Activated naive CD8-positive, alpha-beta T cell (primary cell): ENCODE results near the gene HBS1L.

ENCODE experiments used
- H3K27ac Mint-ChIP-seq: one replicate; pipeline ENCODE4 v1.8.0; 2021; ENCODE audit warnings: mixed read lengths
- H3K27me3 Mint-ChIP-seq: one replicate; pipeline ENCODE4 v1.8.0; 2021; ENCODE audit warnings: mixed read lengths
- H3K36me3 Mint-ChIP-seq: one replicate; pipeline ENCODE4 v1.8.0; 2021; ENCODE audit warnings: mixed read lengths
- H3K4me1 Mint-ChIP-seq: one replicate; pipeline ENCODE4 v1.8.0; 2021; ENCODE audit warnings: low read depth, mixed read lengths
- H3K4me3 Mint-ChIP-seq: one replicate; pipeline ENCODE4 v1.8.0; 2021; ENCODE audit warnings: mild to moderate bottlenecking, mixed read lengths
- H3K9me3 Mint-ChIP-seq: one replicate; pipeline ENCODE4 v1.8.0; 2021; ENCODE audit warnings: low read depth, mixed read lengths

Gene HBS1L

GRCh38 chr6:135036731-135037420 is 17.7 kb downstream of the HBS1L start:
- Mint-ChIP-seq H3K4me3 (no peak overlapping the region), H3K9me3 (no peaks in the 10 kb centered on the region), H3K36me3 (peaks cover 31% of the 10 kb centered on the region), H3K27me3 (no peaks in the 10 kb centered on the region), H3K4me1 (peaks cover 52% of the 10 kb centered on the region), H3K27ac (peak overlapping the region; percentile 84)

DNA sequence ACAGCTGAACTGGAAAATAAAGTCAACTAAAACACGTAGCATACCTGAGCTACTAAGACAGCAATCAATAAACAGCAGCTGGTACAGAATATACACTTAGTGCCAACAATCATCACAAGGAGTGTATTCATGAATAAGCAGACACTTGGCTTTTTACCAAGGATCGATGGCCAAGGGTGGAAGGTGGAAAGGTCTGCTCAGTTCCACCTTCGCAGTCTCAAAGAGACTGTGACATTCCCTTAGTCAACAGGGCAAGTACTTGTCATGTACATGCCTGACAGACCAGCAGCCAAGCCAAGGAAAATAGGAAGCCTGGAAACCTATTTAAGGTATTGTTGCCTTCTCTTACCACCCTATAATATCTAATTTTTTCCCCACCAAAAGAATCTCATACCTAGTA is 21.4 kb downstream of the HBS1L start:
- Mint-ChIP-seq H3K36me3 (peaks cover 28% of the 10 kb centered on the region), H3K27me3 (no peaks in the 10 kb centered on the region), H3K9me3 (no peaks in the 10 kb centered on the region), H3K27ac (peak overlapping the region; percentile 58), H3K4me1 (peaks cover 72% of the 10 kb centered on the region), H3K4me3 (no peak overlapping the region)

- Mint-ChIP-seq H3K9me3 (no peaks in the 10 kb centered on the region), H3K4me3 (peak overlapping the region; percentile 60), H3K27ac (peak overlapping the region; percentile 88), H3K36me3 (peaks cover 30% of the 10 kb centered on the region), H3K4me1 (peaks cover 74% of the 10 kb centered on the region), H3K27me3 (no peaks in the 10 kb centered on the region)
These were observed 24.0 kb downstream of the HBS1L start for GRCh38 chr6:135030532-135031178.

DNA sequence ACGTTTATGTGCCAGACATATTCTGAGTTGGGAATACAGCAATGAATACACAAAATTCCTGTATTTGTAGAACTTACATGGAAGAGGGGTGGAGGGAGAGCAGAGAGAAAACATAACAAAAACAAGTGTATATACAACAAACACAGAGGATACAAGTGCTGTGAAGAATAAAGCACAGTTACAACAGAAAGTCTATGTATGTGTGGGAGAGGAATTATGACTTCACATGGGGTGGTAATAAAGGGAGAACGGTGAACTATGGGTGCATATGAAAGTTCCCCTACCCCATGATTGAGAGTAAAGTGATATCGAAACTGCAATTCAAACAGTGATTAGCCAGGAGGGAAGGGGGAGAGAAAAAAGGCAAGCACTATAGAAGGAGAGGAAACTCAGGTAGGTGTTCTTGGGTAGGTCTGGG is 24.6 kb downstream of the HBS1L start:
- Mint-ChIP-seq H3K9me3 (no peaks in the 10 kb centered on the region), H3K4me1 (peaks cover 80% of the 10 kb centered on the region), H3K4me3 (peak overlapping the region; percentile 60), H3K36me3 (peaks cover 30% of the 10 kb centered on the region), H3K27ac (peak overlapping the region; percentile 88), H3K27me3 (no peaks in the 10 kb centered on the region)

- Mint-ChIP-seq H3K9me3 (no peaks in the 10 kb centered on the region), H3K4me1 (peaks cover 79% of the 10 kb centered on the region), H3K27me3 (no peaks in the 10 kb centered on the region), H3K36me3 (peaks cover 10% of the 10 kb centered on the region), H3K27ac (peak overlapping the region; percentile 78), H3K4me3 (no peak overlapping the region)
These were observed 28.8 kb downstream of the HBS1L start for GRCh38 chr6:135025775-135026174.

GRCh38 chr6:135025175-135025574 is 29.4 kb downstream of the HBS1L start:
- H3K27ac Mint-ChIP-seq: peak overlapping the region; percentile 78
- peaks cover 10% of the 10 kb centered on the region for H3K36me3 Mint-ChIP-seq
- peaks cover 77% of the 10 kb centered on the region for H3K4me1 Mint-ChIP-seq
- peak overlapping the region; percentile 5 for H3K4me3 Mint-ChIP-seq
- no peaks in the 10 kb centered on the region for H3K9me3 Mint-ChIP-seq
- no peaks in the 10 kb centered on the region for H3K27me3 Mint-ChIP-seq

- peaks cover 75% of the 10 kb centered on the region for H3K4me1 Mint-ChIP-seq
These were observed 32.4 kb downstream of the HBS1L start for GRCh38 chr6:135022050-135022697.

GRCh38 chr6:135021310-135022049 is 33.1 kb downstream of the HBS1L start:
- Mint-ChIP-seq H3K36me3 (peaks cover 4% of the 10 kb centered on the region), H3K9me3 (no peaks in the 10 kb centered on the region), H3K27me3 (no peaks in the 10 kb centered on the region), H3K27ac (peak overlapping the region; percentile 83), H3K4me3 (peak overlapping the region; percentile 54), H3K4me1 (peaks cover 76% of the 10 kb centered on the region)

More at GRCh38 chr6:135022050-135022697, 32.4 kb downstream of the HBS1L start:
- H3K27me3 Mint-ChIP-seq: no peaks in the 10 kb centered on the region
- H3K36me3 Mint-ChIP-seq: peaks cover 5% of the 10 kb centered on the region
- no peaks in the 10 kb centered on the region for H3K9me3 Mint-ChIP-seq
- peak overlapping the region; percentile 54 for H3K4me3 Mint-ChIP-seq
- peak overlapping the region; percentile 83 for H3K27ac Mint-ChIP-seq

GRCh38 chr6:135018941-135019340 is 35.7 kb downstream of the HBS1L start:
- H3K4me1 Mint-ChIP-seq: peaks cover 82% of the 10 kb centered on the region
- peak overlapping the region; percentile 64 for H3K27ac Mint-ChIP-seq

GRCh38 chr6:135018052-135018451 is 36.6 kb downstream of the HBS1L start:
- peaks cover 85% of the 10 kb centered on the region for H3K4me1 Mint-ChIP-seq
- no peaks in the 10 kb centered on the region for H3K27me3 Mint-ChIP-seq
- H3K9me3 Mint-ChIP-seq: no peaks in the 10 kb centered on the region
- H3K36me3 Mint-ChIP-seq: peaks cover 10% of the 10 kb centered on the region
- peak overlapping the region; percentile 64 for H3K4me3 Mint-ChIP-seq
- peak overlapping the region; percentile 78 for H3K27ac Mint-ChIP-seq

More at GRCh38 chr6:135018941-135019340, 35.7 kb downstream of the HBS1L start:
- Mint-ChIP-seq H3K36me3 (peaks cover 9% of the 10 kb centered on the region), H3K9me3 (no peaks in the 10 kb centered on the region), H3K4me3 (no peak overlapping the region), H3K27me3 (no peaks in the 10 kb centered on the region)

GRCh38 chr6:135014353-135014832 is 40.2 kb downstream of the HBS1L start:
- peak overlapping the region; percentile 84 for H3K27ac Mint-ChIP-seq
- H3K27me3 Mint-ChIP-seq: no peaks in the 10 kb centered on the region
- peak overlapping the region; percentile 70 for H3K4me3 Mint-ChIP-seq
- H3K9me3 Mint-ChIP-seq: no peaks in the 10 kb centered on the region
- H3K36me3 Mint-ChIP-seq: peaks cover 22% of the 10 kb centered on the region
- H3K4me1 Mint-ChIP-seq: peaks cover 78% of the 10 kb centered on the region

DNA sequence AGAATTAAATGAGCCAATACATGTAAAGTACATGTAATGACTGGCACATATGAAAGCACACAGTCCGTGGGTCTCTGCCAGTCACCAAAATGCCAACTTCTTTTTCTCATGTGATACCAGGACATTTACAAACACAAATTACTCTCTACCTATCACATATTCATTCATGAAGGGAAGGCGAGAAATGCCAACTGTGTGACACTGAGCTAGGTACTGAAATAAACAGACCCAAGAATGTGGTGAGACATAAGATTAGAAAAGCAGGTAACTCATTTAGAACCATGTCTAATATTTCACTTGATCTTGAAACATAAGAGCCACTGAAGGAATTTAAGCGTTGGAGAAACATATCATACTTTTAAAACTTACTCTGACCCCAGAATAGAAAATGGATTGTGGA is 41.4 kb downstream of the HBS1L start:
- no peaks in the 10 kb centered on the region for H3K27me3 Mint-ChIP-seq
- H3K4me3 Mint-ChIP-seq: peak overlapping the region; percentile 77
- H3K36me3 Mint-ChIP-seq: peaks cover 28% of the 10 kb centered on the region
- H3K27ac Mint-ChIP-seq: peak overlapping the region; percentile 94
- no peaks in the 10 kb centered on the region for H3K9me3 Mint-ChIP-seq
- peaks cover 69% of the 10 kb centered on the region for H3K4me1 Mint-ChIP-seq

- Mint-ChIP-seq H3K9me3 (no peaks in the 10 kb centered on the region), H3K36me3 (peaks cover 26% of the 10 kb centered on the region), H3K4me3 (peak overlapping the region; percentile 77), H3K4me1 (peaks cover 64% of the 10 kb centered on the region), H3K27ac (peak overlapping the region; percentile 94), H3K27me3 (no peaks in the 10 kb centered on the region)
These were observed 41.9 kb downstream of the HBS1L start for GRCh38 chr6:135012764-135013163.

DNA sequence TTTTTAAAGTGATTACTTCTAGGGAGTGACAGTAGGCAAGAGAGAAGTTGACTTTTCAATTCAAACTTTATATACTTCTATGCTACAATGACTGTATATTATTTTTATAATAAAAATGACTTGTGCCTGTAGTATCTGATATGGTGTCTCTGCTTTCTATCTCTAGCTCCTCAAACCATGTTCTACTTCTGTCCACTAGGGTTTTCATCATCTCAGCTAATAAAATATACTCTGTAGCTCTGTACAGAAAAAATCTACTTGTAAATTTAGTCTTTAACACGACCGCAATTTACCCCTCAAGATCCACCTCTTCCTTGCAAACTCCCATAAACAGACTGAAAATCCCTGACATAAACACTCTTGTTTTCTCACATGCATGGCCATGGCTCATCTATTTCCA is 42.3 kb downstream of the HBS1L start:
- H3K4me1 Mint-ChIP-seq: peaks cover 61% of the 10 kb centered on the region
- H3K9me3 Mint-ChIP-seq: no peaks in the 10 kb centered on the region
- H3K27me3 Mint-ChIP-seq: no peaks in the 10 kb centered on the region
- peaks cover 26% of the 10 kb centered on the region for H3K36me3 Mint-ChIP-seq
- peak overlapping the region; percentile 94 for H3K27ac Mint-ChIP-seq
- peak overlapping the region; percentile 77 for H3K4me3 Mint-ChIP-seq
